T-helper 17 cell (primary cell): ENCODE data around the gene S100P. TPM values are rescaled to one million over a fixed set of nuclear protein-coding genes. Genes with fewer than 3 reads are reported as not detected.

ENCODE experiments used
- ATAC-seq: fragments of 150-1000 bp; cut with Tn5 transposase; 2 replicates; pipeline ENCODE4 v1.10.0; 2021; ENCODE audit warnings: mild to moderate bottlenecking, moderate library complexity
- DNase-seq, 3 donors: peaks; one replicate each; pipeline versions ENCODE4 v3.0.0 to v3.0.0-alpha.2; 2020 to 2021
- H3K9me3 ChIP-seq: one replicate; pipeline ENCODE4 v1.7.0; 2013; ENCODE audit warnings: low read length, mild to moderate bottlenecking; ENCODE audit not compliant: control insufficient read depth, poor library complexity, severe bottlenecking
- H3K27ac Mint-ChIP-seq: one replicate; pipeline ENCODE4 v1.8.0; 2022; ENCODE audit warnings: mild to moderate bottlenecking, moderate library complexity, mixed read lengths
- H3K27me3 Mint-ChIP-seq: one replicate; pipeline ENCODE4 v1.8.0; 2022; ENCODE audit warnings: mixed read lengths
- H3K36me3 Mint-ChIP-seq: one replicate; pipeline ENCODE4 v1.8.0; 2022; ENCODE audit warnings: low read depth, mixed read lengths
- H3K4me1 Mint-ChIP-seq: one replicate; pipeline ENCODE4 v1.8.0; 2022; ENCODE audit warnings: mild to moderate bottlenecking, mixed read lengths
- H3K4me3 Mint-ChIP-seq: one replicate; pipeline ENCODE4 v1.8.0; 2022; ENCODE audit warnings: mild to moderate bottlenecking, moderate library complexity, mixed read lengths
- total RNA-seq, 4 donors: library from RNA in 2 of 4; stranded (reverse) in 2 of 4; gene quantifications; one replicate each; pipeline ENCODE4 v1.2.3 and lab custom pipeline; 2022 to 2026

S100P gene
- total RNA-seq, 2 donors from 2014 or later = 2.1 to 3.8 TPM

DNA sequence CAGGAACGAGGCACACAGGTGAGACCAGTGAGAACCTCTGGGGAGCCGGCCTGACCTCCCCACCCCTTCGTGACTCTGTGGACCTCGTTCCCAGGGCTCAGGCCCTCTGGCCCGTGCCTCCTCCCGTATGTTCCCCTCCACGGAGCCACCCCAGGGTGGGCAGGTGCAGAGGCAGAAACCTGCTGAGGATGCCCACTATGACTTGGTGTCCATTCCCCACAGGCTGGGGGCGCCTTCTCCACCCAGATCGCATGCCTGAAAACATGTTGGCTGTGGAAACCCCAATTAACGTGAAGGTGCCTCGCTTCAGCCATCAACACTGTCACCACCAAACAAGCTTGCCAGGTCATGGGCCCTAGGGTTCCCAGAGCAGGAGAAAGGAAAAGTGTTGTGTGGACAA, 49.3 kb downstream of the S100P start:
- ATAC-seq (no peak), DNase-seq (no peak)
- Mint-ChIP-seq H3K27me3 (peaks cover 17% of the 10 kb centered on the region), H3K27ac (no peak overlapping the region), H3K4me3 (no peak overlapping the region), H3K36me3 (peaks cover 4% of the 10 kb centered on the region), H3K4me1 (peaks cover 6% of the 10 kb centered on the region)
- H3K9me3 ChIP-seq = no peaks in the 10 kb centered on the region

Other genes with a start within 250 kb of the S100P start
- gene PPP2R2C, start 221.3 kb upstream of the S100P start, total RNA-seq = not detected
- 10 to 100 TPM; 27.0 to 34.9 TPM for gene MAN2B2, start 118.7 kb upstream of the S100P start, total RNA-seq
- gene MRFAP1, start 53.2 kb upstream of the S100P start, total RNA-seq = 100 to 1,000 TPM; 158 to 163 TPM
- gene MRFAP1L1, start 16.0 kb downstream of the S100P start, total RNA-seq = 10 to 100 TPM; 29.3 to 33.0 TPM
- gene BLOC1S4, start 22.3 kb downstream of the S100P start, total RNA-seq = 10 to 100 TPM; 19.2 to 20.8 TPM
- 10 to 100 TPM; 16.1 to 16.7 TPM for gene KIAA0232, start 88.8 kb downstream of the S100P start, total RNA-seq
- gene TBC1D14, start 215.9 kb downstream of the S100P start, total RNA-seq = 10 to 100 TPM; 49.1 to 55.2 TPM